ENCODE measurements around the gene IPCEF1.

DNA sequence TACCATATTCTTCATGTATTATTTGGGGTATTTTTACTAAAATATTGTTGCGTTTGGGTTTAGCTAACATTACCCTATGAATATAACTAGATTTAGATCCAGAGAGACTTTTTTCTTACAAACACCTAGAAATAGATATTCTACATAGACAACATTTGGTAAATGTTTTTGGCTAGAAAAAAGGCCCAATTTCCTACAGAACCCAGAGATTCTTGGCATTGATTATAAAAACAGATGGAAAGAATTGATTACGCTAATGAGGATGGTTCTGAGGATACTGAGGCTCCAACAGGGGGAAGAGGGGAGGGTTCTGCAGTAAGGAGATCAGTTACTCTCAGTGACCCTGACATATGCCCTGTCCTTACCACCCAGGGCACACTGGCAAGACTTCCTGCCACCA is 123.2 kb downstream of the IPCEF1 start:
- TF ChIP-seq, protein P1, sequence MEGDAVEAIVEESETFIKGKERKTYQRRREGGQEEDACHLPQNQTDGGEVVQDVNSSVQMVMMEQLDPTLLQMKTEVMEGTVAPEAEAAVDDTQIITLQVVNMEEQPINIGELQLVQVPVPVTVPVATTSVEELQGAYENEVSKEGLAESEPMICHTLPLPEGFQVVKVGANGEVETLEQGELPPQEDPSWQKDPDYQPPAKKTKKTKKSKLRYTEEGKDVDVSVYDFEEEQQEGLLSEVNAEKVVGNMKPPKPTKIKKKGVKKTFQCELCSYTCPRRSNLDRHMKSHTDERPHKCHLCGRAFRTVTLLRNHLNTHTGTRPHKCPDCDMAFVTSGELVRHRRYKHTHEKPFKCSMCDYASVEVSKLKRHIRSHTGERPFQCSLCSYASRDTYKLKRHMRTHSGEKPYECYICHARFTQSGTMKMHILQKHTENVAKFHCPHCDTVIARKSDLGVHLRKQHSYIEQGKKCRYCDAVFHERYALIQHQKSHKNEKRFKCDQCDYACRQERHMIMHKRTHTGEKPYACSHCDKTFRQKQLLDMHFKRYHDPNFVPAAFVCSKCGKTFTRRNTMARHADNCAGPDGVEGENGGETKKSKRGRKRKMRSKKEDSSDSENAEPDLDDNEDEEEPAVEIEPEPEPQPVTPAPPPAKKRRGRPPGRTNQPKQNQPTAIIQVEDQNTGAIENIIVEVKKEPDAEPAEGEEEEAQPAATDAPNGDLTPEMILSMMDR (conservative IDR thresholded peaks at IDR 0.05; ENCODE audit: low read length): no peak
- TF ChIP-seq EZH2phosphoT487 (IDR thresholded peaks at IDR 0.05; ENCODE audit: borderline replicate concordance): no peak
